Measurements from ENCODE around the gene BEND7.

Gene BEND7

DNA sequence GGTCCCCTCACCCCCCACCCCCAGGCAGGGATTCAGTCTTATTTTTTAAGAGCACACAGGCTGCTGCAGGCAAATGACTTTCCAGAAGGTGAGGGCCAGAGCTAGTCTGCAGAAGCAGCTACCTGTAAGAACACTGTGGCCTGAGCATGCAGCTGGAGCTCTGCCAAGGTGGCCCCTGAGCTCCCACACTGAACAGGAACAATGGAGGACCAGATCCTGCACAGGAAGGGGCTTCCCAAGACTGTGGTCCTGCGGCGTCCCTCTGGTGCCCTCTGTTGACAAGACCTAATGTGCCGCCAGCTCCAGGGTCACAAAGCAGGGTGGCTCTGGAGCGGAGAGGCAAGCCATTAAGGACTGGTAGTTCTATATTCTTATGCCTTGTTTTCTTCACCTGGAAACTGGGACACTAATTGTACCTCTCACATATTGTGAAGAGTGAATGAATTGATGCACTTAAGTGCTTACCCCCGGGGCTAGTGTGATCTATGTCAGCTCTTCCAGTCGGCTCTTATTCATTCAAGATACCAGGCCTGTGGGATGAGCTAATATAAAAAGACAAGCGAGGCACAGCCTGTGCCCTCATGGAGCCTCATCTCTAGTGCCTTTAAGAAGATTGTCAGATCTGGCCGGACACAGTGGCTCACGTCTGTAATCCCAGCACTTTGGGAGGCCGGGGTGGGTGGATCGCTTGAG, 8.0 kb upstream of the BEND7 start:
- H3K36me3 Mint-ChIP-seq = no peaks in the 10 kb centered on the region
- peaks cover 0 to 1% of the 10 kb centered on the region in 2 donors for H3K9me3 Mint-ChIP-seq
- no peak overlapping the region for H3K4me3 Mint-ChIP-seq
- ATAC-seq (replicated peaks) (peak; percentile 86 to 97), DNase-seq (peak; percentile 48)
- H3K4me1 Mint-ChIP-seq = no peaks in the 10 kb centered on the region
- H3K27ac Mint-ChIP-seq = no peak overlapping the region
- H3K27me3 Mint-ChIP-seq = peaks cover 40 to 75% of the 10 kb centered on the region in 2 donors

DNA sequence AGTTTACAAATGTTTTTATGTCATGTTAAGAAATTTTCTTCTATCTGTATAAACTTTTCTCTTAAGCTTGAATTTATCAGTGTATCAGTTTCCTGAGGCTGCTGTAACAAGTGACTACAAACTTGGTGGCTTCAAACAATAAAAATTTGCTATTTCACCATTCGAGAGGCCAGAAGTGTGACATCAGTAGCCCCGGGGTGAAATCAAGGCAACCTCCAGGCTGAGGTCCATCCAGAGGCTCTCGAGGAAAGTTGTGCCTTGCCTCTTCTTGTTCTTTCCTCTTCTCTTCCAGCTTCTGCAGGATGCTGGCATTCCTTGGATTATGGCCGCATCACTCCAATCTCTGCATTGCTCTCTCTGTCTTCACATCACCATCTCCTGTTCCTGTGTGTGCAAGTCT, 6.5 kb upstream of the BEND7 start:
- ATAC-seq (replicated peaks) (no peak), DNase-seq (no peak)
- no peaks in the 10 kb centered on the region for H3K4me1 Mint-ChIP-seq
- no peaks in the 10 kb centered on the region for H3K36me3 Mint-ChIP-seq
- H3K27ac Mint-ChIP-seq = no peak overlapping the region
- H3K27me3 Mint-ChIP-seq = peaks cover 34 to 66% of the 10 kb centered on the region in 2 donors
- H3K4me3 Mint-ChIP-seq = no peak overlapping the region
- peaks cover 0 to 1% of the 10 kb centered on the region in 2 donors for H3K9me3 Mint-ChIP-seq

GRCh38 chr10:13529714-13529973, 830 bp upstream of the BEND7 start:
- H3K36me3 Mint-ChIP-seq = peaks cover 0 to 5% of the 10 kb centered on the region in 2 donors
- no peaks in the 10 kb centered on the region for H3K9me3 Mint-ChIP-seq
- no peak for DNase-seq
- H3K27me3 Mint-ChIP-seq = peaks cover 46 to 62% of the 10 kb centered on the region in 2 donors
- no peak for ATAC-seq (replicated peaks)
- peaks cover 10 to 11% of the 10 kb centered on the region in 2 donors for H3K4me1 Mint-ChIP-seq
- peak overlapping the region; percentile 80 to 81 for H3K4me3 Mint-ChIP-seq
- H3K27ac Mint-ChIP-seq = no peak overlapping the region

DNA sequence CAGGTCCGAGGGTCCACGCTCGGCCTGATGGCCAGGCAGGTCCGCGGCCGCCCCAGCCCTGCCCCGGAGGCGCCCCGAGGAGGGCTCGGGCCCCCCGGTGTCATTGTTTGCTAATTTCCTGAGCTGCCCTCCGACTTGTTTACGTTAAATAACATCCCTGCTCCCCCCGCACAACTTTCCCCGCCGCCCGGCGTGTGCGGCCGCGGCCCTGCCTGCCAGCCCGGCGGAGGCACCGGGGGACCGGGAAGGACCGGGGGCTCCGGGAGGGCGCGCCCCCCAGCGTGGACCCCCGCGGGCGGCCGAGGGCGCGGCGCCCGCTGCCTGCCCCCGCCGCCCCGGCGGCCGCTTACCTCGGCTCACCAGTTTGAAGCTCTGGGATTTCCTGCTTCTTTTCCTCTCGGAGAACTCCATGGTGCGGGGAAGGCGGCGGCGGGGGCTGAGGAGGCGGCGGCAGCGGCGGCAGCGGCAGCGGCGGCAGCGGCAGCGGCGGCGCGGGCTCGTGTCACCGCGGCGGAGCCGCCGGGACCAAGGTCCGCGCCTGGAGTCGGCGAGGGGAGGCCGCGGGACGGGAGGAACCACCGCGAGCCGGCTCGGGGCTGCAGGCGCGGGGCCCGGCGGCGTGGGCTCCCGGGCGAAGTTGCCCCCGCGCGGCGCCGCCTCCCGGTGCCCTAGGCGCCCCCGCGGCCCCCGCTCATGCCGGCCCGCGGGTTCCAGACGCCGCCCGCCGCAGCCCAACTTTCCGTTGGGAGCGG, 515 bp downstream of the BEND7 start:
- peaks cover 0 to 5% of the 10 kb centered on the region in 2 donors for H3K36me3 Mint-ChIP-seq
- H3K4me3 Mint-ChIP-seq = peak overlapping the region; percentile 56 to 66
- H3K27ac Mint-ChIP-seq = no peak overlapping the region
- ATAC-seq (replicated peaks) (peak; percentile 19 to 57), DNase-seq (no peak)
- peaks cover 52 to 65% of the 10 kb centered on the region in 2 donors for H3K27me3 Mint-ChIP-seq
- peaks cover 10 to 11% of the 10 kb centered on the region in 2 donors for H3K4me1 Mint-ChIP-seq
- H3K9me3 Mint-ChIP-seq = no peaks in the 10 kb centered on the region

DNA sequence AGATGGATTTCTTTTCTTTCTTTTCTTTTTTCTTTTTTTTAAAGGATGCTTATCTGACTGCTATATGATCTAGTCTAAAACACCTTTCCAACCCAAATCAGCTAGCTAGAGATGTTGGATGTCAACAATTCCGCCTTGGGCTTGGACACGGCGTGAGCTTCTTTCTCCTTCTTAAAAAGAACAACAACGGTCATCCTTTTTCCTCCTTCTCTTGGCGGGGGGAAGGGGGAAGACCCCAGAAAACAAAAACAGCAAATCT, 1.0 kb downstream of the BEND7 start:
- DNase-seq (no peak), ATAC-seq (replicated peaks) (no peak)
- peaks cover 57 to 70% of the 10 kb centered on the region in 2 donors for H3K27me3 Mint-ChIP-seq
- peak overlapping the region; percentile 56 to 66 for H3K4me3 Mint-ChIP-seq
- peaks cover 10 to 11% of the 10 kb centered on the region in 2 donors for H3K4me1 Mint-ChIP-seq
- peaks cover 0 to 5% of the 10 kb centered on the region in 2 donors for H3K36me3 Mint-ChIP-seq
- no peak overlapping the region for H3K27ac Mint-ChIP-seq
- H3K9me3 Mint-ChIP-seq = no peaks in the 10 kb centered on the region

GRCh38 chr10:13526948-13527863, 1.6 kb downstream of the BEND7 start:
- peak overlapping the region; percentile 56 to 66 for H3K4me3 Mint-ChIP-seq
- ATAC-seq (replicated peaks) = no peak
- H3K4me1 Mint-ChIP-seq = peaks cover 10 to 11% of the 10 kb centered on the region in 2 donors
- no peaks in the 10 kb centered on the region for H3K9me3 Mint-ChIP-seq
- H3K36me3 Mint-ChIP-seq = peaks cover 0 to 5% of the 10 kb centered on the region in 2 donors
- peaks cover 61 to 72% of the 10 kb centered on the region in 2 donors for H3K27me3 Mint-ChIP-seq
- H3K27ac Mint-ChIP-seq = no peak overlapping the region
- DNase-seq = no peak

- H3K4me1 Mint-ChIP-seq = peaks cover 10 to 11% of the 10 kb centered on the region in 2 donors
- H3K36me3 Mint-ChIP-seq = peaks cover 0 to 5% of the 10 kb centered on the region in 2 donors
- DNase-seq = no peak
- H3K9me3 Mint-ChIP-seq = no peaks in the 10 kb centered on the region
- no peak overlapping the region for H3K27ac Mint-ChIP-seq
- no peak for ATAC-seq (replicated peaks)
- H3K27me3 Mint-ChIP-seq = peaks cover 62 to 75% of the 10 kb centered on the region in 2 donors
- H3K4me3 Mint-ChIP-seq = no peak overlapping the region
These were observed 3.2 kb downstream of the BEND7 start for GRCh38 chr10:13525663-13526062.

DNA sequence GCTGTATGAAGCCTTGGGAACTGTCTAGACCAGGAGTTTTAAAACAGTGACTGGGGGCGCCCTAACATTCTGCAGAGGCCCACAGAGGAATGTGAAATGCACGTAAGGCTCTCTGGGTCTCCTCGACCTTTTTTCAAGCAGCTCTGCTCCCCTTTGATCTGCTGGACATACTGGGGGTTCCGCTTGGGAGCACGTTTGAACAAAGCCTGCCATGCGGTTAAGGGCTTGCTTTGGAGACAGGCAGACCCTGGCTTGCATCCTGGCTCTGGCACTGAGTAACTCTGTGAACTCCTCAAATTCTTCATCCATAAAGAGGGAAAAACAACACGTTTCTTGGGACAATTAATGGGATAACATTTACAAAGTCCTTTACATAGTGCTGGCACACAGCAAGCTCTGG, 7.8 kb downstream of the BEND7 start:
- no peak for DNase-seq
- Mint-ChIP-seq H3K27me3 (peaks cover 46 to 65% of the 10 kb centered on the region in 2 donors), H3K4me3 (no peak overlapping the region), H3K9me3 (no peaks in the 10 kb centered on the region), H3K4me1 (peaks cover 0 to 2% of the 10 kb centered on the region in 2 donors), H3K36me3 (no peaks in the 10 kb centered on the region), H3K27ac (no peak overlapping the region)
- no peak for ATAC-seq (replicated peaks)

DNA sequence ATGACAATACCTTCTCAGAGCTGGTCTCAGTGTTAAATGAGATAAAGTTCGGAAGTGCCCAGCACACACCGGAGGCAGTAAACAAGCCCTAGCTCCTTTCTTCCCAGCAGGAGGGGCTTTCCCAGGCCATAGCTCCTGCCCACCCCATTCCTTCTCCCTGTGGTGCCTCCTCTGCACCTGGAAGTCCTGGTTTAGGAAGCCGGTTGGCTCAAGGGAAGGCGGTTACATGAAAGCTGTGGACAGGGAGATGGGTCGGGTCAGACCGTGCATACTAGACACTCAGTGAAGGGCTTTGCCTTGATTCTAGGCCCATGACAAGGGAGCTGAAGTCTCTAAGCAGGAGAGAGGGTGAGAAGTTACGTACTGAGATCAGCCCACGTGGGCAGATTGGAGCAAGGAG, 8.6 kb downstream of the BEND7 start:
- Mint-ChIP-seq H3K4me1 (peaks cover 0 to 2% of the 10 kb centered on the region in 2 donors), H3K9me3 (no peaks in the 10 kb centered on the region), H3K36me3 (no peaks in the 10 kb centered on the region), H3K27me3 (peaks cover 46 to 62% of the 10 kb centered on the region in 2 donors), H3K27ac (no peak overlapping the region), H3K4me3 (no peak overlapping the region)
- no peak for ATAC-seq (replicated peaks)
- DNase-seq = no peak

- peaks cover 45 to 56% of the 10 kb centered on the region in 2 donors for H3K27me3 Mint-ChIP-seq
- ATAC-seq (replicated peaks) (no peak), DNase-seq (no peak)
- H3K9me3 Mint-ChIP-seq = no peaks in the 10 kb centered on the region
- H3K36me3 Mint-ChIP-seq = no peaks in the 10 kb centered on the region
- H3K4me1 Mint-ChIP-seq = no peaks in the 10 kb centered on the region
- no peak overlapping the region for H3K4me3 Mint-ChIP-seq
- no peak overlapping the region for H3K27ac Mint-ChIP-seq
These were observed 10.6 kb downstream of the BEND7 start for GRCh38 chr10:13518076-13518692.

- no peaks in the 10 kb centered on the region for H3K4me1 Mint-ChIP-seq
- no peak for ATAC-seq (replicated peaks)
- peaks cover 44 to 55% of the 10 kb centered on the region in 2 donors for H3K27me3 Mint-ChIP-seq
- H3K4me3 Mint-ChIP-seq = no peak overlapping the region
- H3K9me3 Mint-ChIP-seq = no peaks in the 10 kb centered on the region
- H3K27ac Mint-ChIP-seq = no peak overlapping the region
- DNase-seq = no peak
- no peaks in the 10 kb centered on the region for H3K36me3 Mint-ChIP-seq
These were observed 11.1 kb downstream of the BEND7 start for GRCh38 chr10:13517675-13518074.

DNA sequence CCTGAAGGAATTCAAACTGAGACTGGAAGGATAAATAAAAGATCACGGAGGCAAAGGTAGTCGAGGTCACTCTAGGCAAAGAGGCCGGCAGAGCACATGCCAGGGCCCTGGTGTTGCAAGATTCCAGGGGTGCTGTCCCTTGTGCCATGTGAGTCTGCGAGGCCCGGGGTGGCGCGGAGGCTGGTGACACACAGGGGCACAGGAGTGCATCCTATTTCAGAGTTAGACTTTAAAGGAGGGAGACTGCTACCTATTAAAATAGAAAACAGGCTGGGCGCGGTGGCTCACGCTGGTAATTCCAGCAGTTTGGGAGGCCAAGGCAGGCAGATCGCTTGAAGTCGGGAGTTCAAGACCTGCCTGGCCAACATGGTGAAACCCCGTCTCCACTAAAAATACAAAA, 12.6 kb downstream of the BEND7 start:
- Mint-ChIP-seq H3K4me1 (no peaks in the 10 kb centered on the region), H3K27me3 (peaks cover 37 to 43% of the 10 kb centered on the region in 2 donors), H3K36me3 (no peaks in the 10 kb centered on the region), H3K27ac (no peak overlapping the region), H3K9me3 (no peaks in the 10 kb centered on the region), H3K4me3 (no peak overlapping the region)
- DNase-seq (no peak), ATAC-seq (replicated peaks) (no peak)

DNA sequence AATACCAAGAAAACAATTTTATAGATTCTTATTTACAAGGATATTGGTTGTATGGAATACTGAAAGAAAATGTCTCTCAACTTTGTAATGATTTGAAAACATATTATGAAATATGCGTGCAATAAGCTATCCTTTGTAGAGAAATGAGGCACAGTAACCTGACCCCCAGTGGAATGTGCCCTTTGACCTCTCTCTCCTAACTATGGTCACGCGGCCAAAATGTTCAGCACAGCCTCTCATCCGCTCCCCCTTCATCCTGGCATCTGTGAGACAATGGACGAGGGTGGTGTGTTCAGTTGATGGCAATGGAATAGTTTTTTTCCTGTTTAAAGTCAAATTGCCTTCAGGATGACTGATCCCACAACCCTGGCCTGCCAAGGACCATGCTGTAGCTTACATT, 13.3 kb downstream of the BEND7 start:
- peaks cover 37 to 41% of the 10 kb centered on the region in 2 donors for H3K27me3 Mint-ChIP-seq
- no peak overlapping the region for H3K27ac Mint-ChIP-seq
- ATAC-seq (replicated peaks) = no peak
- no peaks in the 10 kb centered on the region for H3K9me3 Mint-ChIP-seq
- H3K36me3 Mint-ChIP-seq = no peaks in the 10 kb centered on the region
- no peaks in the 10 kb centered on the region for H3K4me1 Mint-ChIP-seq
- H3K4me3 Mint-ChIP-seq = no peak overlapping the region
- DNase-seq = no peak

GRCh38 chr10:13514296-13514695, 14.5 kb downstream of the BEND7 start:
- Mint-ChIP-seq H3K27me3 (peaks cover 36 to 37% of the 10 kb centered on the region in 2 donors), H3K9me3 (no peaks in the 10 kb centered on the region), H3K4me1 (no peaks in the 10 kb centered on the region), H3K4me3 (no peak overlapping the region), H3K27ac (no peak overlapping the region), H3K36me3 (no peaks in the 10 kb centered on the region)
- DNase-seq (no peak), ATAC-seq (replicated peaks) (no peak)

Measured in stimulated activated naive B cell treated with anti-CD40 and anti-IgM and Interleukin-4, amounts not matched to agents 10 μg/mL and 1 μg/mL and 100 μg/mL, for 72 hours (primary cell).